ENCODE data around the gene DCAF6.

The DCAF6 gene

GRCh38 chr1:168087696-168088095 lies 151.2 kb downstream of the DCAF6 start:
- no peak for DNase-seq (ENCODE audit: low read depth in 2 of 2)

- DNase-seq (ENCODE audit: low read depth in 2 of 2) = no peak
Observed at GRCh38 chr1:168088511-168089325, 152.2 kb downstream of the DCAF6 start.

GRCh38 chr1:168089326-168089978 lies 153.0 kb downstream of the DCAF6 start:
- no peak for DNase-seq (ENCODE audit: low read depth in 2 of 2)

- no peak for DNase-seq (ENCODE audit: low read depth in 2 of 2)
Observed at GRCh38 chr1:168089979-168090337, 153.5 kb downstream of the DCAF6 start.

- no peak for DNase-seq (ENCODE audit: low read depth in 2 of 2)
Observed at GRCh38 chr1:168090395-168090794, 153.9 kb downstream of the DCAF6 start.

GRCh38 chr1:168091063-168091462 lies 154.6 kb downstream of the DCAF6 start:
- DNase-seq (ENCODE audit: low read depth in 2 of 2) = no peak

GRCh38 chr1:168091720-168092550 lies 155.5 kb downstream of the DCAF6 start:
- DNase-seq (ENCODE audit: low read depth in 2 of 2) = no peak

GRCh38 chr1:168092566-168093355 lies 156.3 kb downstream of the DCAF6 start:
- no peak for DNase-seq (ENCODE audit: low read depth in 2 of 2)

GRCh38 chr1:168093616-168094015 lies 157.1 kb downstream of the DCAF6 start:
- DNase-seq (ENCODE audit: low read depth in 2 of 2) = no peak

- DNase-seq (ENCODE audit: low read depth in 2 of 2) = no peak
Observed at GRCh38 chr1:168095476-168095875, 159.0 kb downstream of the DCAF6 start.

GRCh38 chr1:168096296-168097165 lies 160.0 kb downstream of the DCAF6 start:
- DNase-seq (ENCODE audit: low read depth in 2 of 2) = no peak

- DNase-seq (ENCODE audit: low read depth in 2 of 2) = no peak
Observed at GRCh38 chr1:168097921-168098528, 161.5 kb downstream of the DCAF6 start.

GRCh38 chr1:168098534-168099320 lies 162.2 kb downstream of the DCAF6 start:
- no peak for DNase-seq (ENCODE audit: low read depth in 2 of 2)

GRCh38 chr1:168099337-168099801 lies 162.9 kb downstream of the DCAF6 start:
- no peak for DNase-seq (ENCODE audit: low read depth in 2 of 2)

- no peak for DNase-seq (ENCODE audit: low read depth in 2 of 2)
Observed at GRCh38 chr1:168100315-168101002, 164.0 kb downstream of the DCAF6 start.

GRCh38 chr1:168101336-168101735 lies 164.9 kb downstream of the DCAF6 start:
- DNase-seq (ENCODE audit: low read depth in 2 of 2) = no peak

- DNase-seq (ENCODE audit: low read depth in 2 of 2) = no peak
Observed at GRCh38 chr1:168102487-168102886, 166.0 kb downstream of the DCAF6 start.

GRCh38 chr1:168104535-168104934 lies 168.1 kb downstream of the DCAF6 start:
- DNase-seq (ENCODE audit: low read depth in 2 of 2) = no peak

- DNase-seq (ENCODE audit: low read depth in 2 of 2) = no peak
Observed at GRCh38 chr1:168105846-168106245, 169.4 kb downstream of the DCAF6 start.
